ENCODE data around the gene TTC7B. TPM values are rescaled to one million over a fixed set of nuclear protein-coding genes. Genes with fewer than 3 reads are reported as not detected.

Gene TTC7B
- total RNA-seq, 1 donor from 2014 or later, result 23.9 TPM

GRCh38 chr14:90573385-90574105, 242.7 kb downstream of the TTC7B start:
- DNase-seq, result no peak

- DNase-seq, result no peak
These were observed 243.6 kb downstream of the TTC7B start for GRCh38 chr14:90572441-90573150.

GRCh38 chr14:90571149-90571947, 244.9 kb downstream of the TTC7B start:
- no peak for DNase-seq

GRCh38 chr14:90570461-90570860, 245.8 kb downstream of the TTC7B start:
- no peak for DNase-seq

- no peak for DNase-seq
These were observed 246.4 kb downstream of the TTC7B start for GRCh38 chr14:90569606-90570387.

- no peak for DNase-seq
These were observed 247.0 kb downstream of the TTC7B start for GRCh38 chr14:90569201-90569600.

GRCh38 chr14:90568405-90568804, 247.8 kb downstream of the TTC7B start:
- no peak for DNase-seq

- peak; percentile 57 for DNase-seq
These were observed 248.2 kb downstream of the TTC7B start for GRCh38 chr14:90567991-90568390.

- DNase-seq, result no peak
These were observed 249.0 kb downstream of the TTC7B start for GRCh38 chr14:90567191-90567590.

GRCh38 chr14:90566481-90566880, 249.7 kb downstream of the TTC7B start:
- DNase-seq, result no peak

- DNase-seq, result no peak
These were observed 251.7 kb downstream of the TTC7B start for GRCh38 chr14:90564496-90564895.

- DNase-seq, result no peak
These were observed 253.6 kb downstream of the TTC7B start for GRCh38 chr14:90562652-90563051.

- DNase-seq, result no peak
These were observed 254.3 kb downstream of the TTC7B start for GRCh38 chr14:90561920-90562319.

GRCh38 chr14:90560991-90561390, 255.2 kb downstream of the TTC7B start:
- DNase-seq, result no peak

GRCh38 chr14:90560558-90560957, 255.7 kb downstream of the TTC7B start:
- DNase-seq, result no peak

- DNase-seq, result no peak
These were observed 256.3 kb downstream of the TTC7B start for GRCh38 chr14:90559811-90560492.

- no peak for DNase-seq
These were observed 257.1 kb downstream of the TTC7B start for GRCh38 chr14:90558983-90559590.

GRCh38 chr14:90558041-90558982, 257.9 kb downstream of the TTC7B start:
- DNase-seq, result no peak

- DNase-seq, result no peak
These were observed 258.7 kb downstream of the TTC7B start for GRCh38 chr14:90557516-90557915.
